Measurements from ENCODE around the gene TEC.

TEC gene

GRCh38 chr4:48180234-48180633 is 89.4 kb downstream of the TEC start:
- CTCF ChIA-PET = no interaction called here
- DNase-seq (ENCODE audit: low read depth, low spot score) = no peak
- no peak overlapping the region for H3K4me3 ChIP-seq (ENCODE audit: low read depth, low read length)
- POLR2A ChIA-PET = no interaction called here
- no peak for TF ChIP-seq CTCF (IDR thresholded peaks at IDR 0.05; ENCODE audit: insufficient read depth, low read length, missing control alignments)

- ChIA-PET POLR2A (no interaction called here), CTCF (no interaction called here)
- H3K4me3 ChIP-seq (ENCODE audit: low read depth, low read length) = no peak overlapping the region
- no peak for DNase-seq (ENCODE audit: low read depth, low spot score)
- TF ChIP-seq CTCF (IDR thresholded peaks at IDR 0.05; ENCODE audit: insufficient read depth, low read length, missing control alignments) = no peak
Observed at GRCh38 chr4:48178931-48179330, 90.7 kb downstream of the TEC start.

- TF ChIP-seq CTCF (IDR thresholded peaks at IDR 0.05; ENCODE audit: insufficient read depth, low read length, missing control alignments) = no peak
- H3K4me3 ChIP-seq (ENCODE audit: low read depth, low read length) = no peak overlapping the region
- no peak for DNase-seq (ENCODE audit: low read depth, low spot score)
- POLR2A ChIA-PET = no interaction called here
- CTCF ChIA-PET = no interaction called here
Observed at GRCh38 chr4:48175806-48176205, 93.8 kb downstream of the TEC start.

- CTCF ChIA-PET = interaction anchor here (0.9 kb wide), 1 partner anchor 35 kb away, joined by 4 read pairs; no protein-coding TSS in a partner anchor
- POLR2A ChIA-PET = no interaction called here
Observed at GRCh38 chr4:48175328-48175727, 94.3 kb downstream of the TEC start.

GRCh38 chr4:48173056-48173991 is 96.3 kb downstream of the TEC start:
- H3K4me3 ChIP-seq (ENCODE audit: low read depth, low read length) = no peak overlapping the region
- ChIA-PET POLR2A (no interaction called here), CTCF (interaction anchor here (1.0 kb wide), 1 partner anchor 8 kb away, joined by 3 read pairs; no protein-coding TSS in a partner anchor)
- no peak for TF ChIP-seq CTCF (IDR thresholded peaks at IDR 0.05; ENCODE audit: insufficient read depth, low read length, missing control alignments)
- DNase-seq (ENCODE audit: low read depth, low spot score) = peak; percentile 26

More at GRCh38 chr4:48175328-48175727, 94.3 kb downstream of the TEC start:
- TF ChIP-seq CTCF (IDR thresholded peaks at IDR 0.05; ENCODE audit: insufficient read depth, low read length, missing control alignments) = no peak
- H3K4me3 ChIP-seq (ENCODE audit: low read depth, low read length) = no peak overlapping the region
- DNase-seq (ENCODE audit: low read depth, low spot score) = no peak

- ChIA-PET POLR2A (no interaction called here), CTCF (no interaction called here)
- TF ChIP-seq CTCF (IDR thresholded peaks at IDR 0.05; ENCODE audit: insufficient read depth, low read length, missing control alignments) = no peak
- no peak overlapping the region for H3K4me3 ChIP-seq (ENCODE audit: low read depth, low read length)
- DNase-seq (ENCODE audit: low read depth, low spot score) = no peak
Observed at GRCh38 chr4:48172651-48173050, 97.0 kb downstream of the TEC start.
